ENCODE data around the gene PCK1. TPM values are rescaled to one million over a fixed set of nuclear protein-coding genes. Genes with fewer than 3 reads are reported as not detected.

The PCK1 gene
- total RNA-seq, 1 experiment from 2014 or later: not detected

- no peak for DNase-seq (ENCODE audit: low spot score)
Observed at GRCh38 chr20:57536120-57536708, 24.7 kb upstream of the PCK1 start.

- DNase-seq (ENCODE audit: low spot score): no peak
Observed at GRCh38 chr20:57536771-57537724, 23.9 kb upstream of the PCK1 start.

- no peak for DNase-seq (ENCODE audit: low spot score)
Observed at GRCh38 chr20:57537822-57538221, 23.1 kb upstream of the PCK1 start.

GRCh38 chr20:57539889-57540288, 21.0 kb upstream of the PCK1 start:
- no peak for DNase-seq (ENCODE audit: low spot score)

GRCh38 chr20:57540890-57541580, 19.9 kb upstream of the PCK1 start:
- no peak for DNase-seq (ENCODE audit: low spot score)

GRCh38 chr20:57543754-57544153, 17.2 kb upstream of the PCK1 start:
- DNase-seq (ENCODE audit: low spot score): no peak

GRCh38 chr20:57544838-57545564, 15.9 kb upstream of the PCK1 start:
- no peak for DNase-seq (ENCODE audit: low spot score)

- DNase-seq (ENCODE audit: low spot score): no peak
Observed at GRCh38 chr20:57545927-57546662, 14.8 kb upstream of the PCK1 start.

GRCh38 chr20:57546956-57547649, 13.8 kb upstream of the PCK1 start:
- DNase-seq (ENCODE audit: low spot score): no peak

- no peak for DNase-seq (ENCODE audit: low spot score)
Observed at GRCh38 chr20:57548177-57549058, 12.5 kb upstream of the PCK1 start.

- DNase-seq (ENCODE audit: low spot score): no peak
Observed at GRCh38 chr20:57552471-57552870, 8.4 kb upstream of the PCK1 start.

- no peak for DNase-seq (ENCODE audit: low spot score)
Observed at GRCh38 chr20:57553376-57554018, 7.4 kb upstream of the PCK1 start.

- DNase-seq (ENCODE audit: low spot score): no peak
Observed at GRCh38 chr20:57555457-57556184, 5.3 kb upstream of the PCK1 start.

- DNase-seq (ENCODE audit: low spot score): no peak
Observed at GRCh38 chr20:57556980-57557274, 4.0 kb upstream of the PCK1 start.

GRCh38 chr20:57557926-57558613, 2.8 kb upstream of the PCK1 start:
- no peak for DNase-seq (ENCODE audit: low spot score)

- DNase-seq (ENCODE audit: low spot score): no peak
Observed at GRCh38 chr20:57558614-57559288, 2.2 kb upstream of the PCK1 start.

- no peak for DNase-seq (ENCODE audit: low spot score)
Observed at GRCh38 chr20:57559289-57559634, 1.6 kb upstream of the PCK1 start.

Measured in A172 (cell line).